K562 (cell line): ENCODE measurements around the gene IFI30. TPM values are rescaled to one million over a fixed set of nuclear protein-coding genes. Genes with fewer than 3 reads are reported as not detected.
A peak's percentile ranks its signal among the peaks of the same experiment; 100 is the strongest.

Experiments
- COPS2 ChIP-seq: fragments of 450-650 bp; conservative IDR thresholded peaks from 2 replicates; pipeline ENCODE4 v1.6.1; 2016; ENCODE audit warnings: mild to moderate bottlenecking, moderate library complexity
- CREB3 ChIP-seq: fragments of 450-650 bp; conservative IDR thresholded peaks from 2 replicates; pipeline ENCODE4 v1.6.1; 2016; ENCODE audit warnings: missing genetic modification characterization, low read depth, mild to moderate bottlenecking, missing compliant biosample characterization, moderate library complexity
- ETS1 ChIP-seq: conservative IDR thresholded peaks from 2 replicates; pipeline ENCODE4 v1.6.1; 2011; ENCODE audit warnings: low read depth, mild to moderate bottlenecking, low read length; ENCODE audit not compliant: control insufficient read depth
- FOXA1 ChIP-seq: fragments of 450-650 bp; IDR thresholded peaks from 2 replicates; pipeline ENCODE4 v1.6.1; 2016; ENCODE audit warnings: mild to moderate bottlenecking, borderline replicate concordance
- GTF2E2 ChIP-seq: fragments of 200-800 bp; sonication (Bioruptor generic); IDR thresholded peaks from 2 replicates; pipeline ENCODE4 v1.6.1; 2016; ENCODE audit warnings: missing genetic modification characterization, missing compliant biosample characterization
- KAT2B ChIP-seq: IDR thresholded peaks from one replicate; pipeline ENCODE4 v1.6.1; 2012; ENCODE audit warnings: low read depth, mild to moderate bottlenecking, control low read depth, inconsistent platforms, low read length, moderate library complexity
- MAZ ChIP-seq, 2 experiments: fragments of 450-650 bp in 1 of 2; sonication (generic) in 1 of 2; formaldehyde crosslinking; IDR thresholded peaks in 1 of 2; conservative IDR thresholded peaks in 1 of 2; 2 replicates each; pipeline versions ENCODE4 v1.4.0 to v1.5.0; 2020; ENCODE audit warnings: mild to moderate bottlenecking in 1 of 2, missing genetic modification reagents in 1 of 2
- MNT ChIP-seq, 2 experiments: fragments of 450-650 bp; conservative IDR thresholded peaks; 2 replicates each; pipeline ENCODE4 v1.6.1; 2017; ENCODE audit warnings: mild to moderate bottlenecking in 2 of 2, moderate library complexity in 2 of 2
- NFATC3 ChIP-seq: fragments of 450-650 bp; IDR thresholded peaks from 2 replicates; pipeline ENCODE4 v1.6.1; 2017; ENCODE audit warnings: mild to moderate bottlenecking
- NKRF ChIP-seq: fragments of 450-650 bp; IDR thresholded peaks from 2 replicates; pipeline ENCODE4 v1.6.1; 2016; ENCODE audit warnings: borderline replicate concordance
- NRF1 ChIP-seq, 2 experiments: fragments of 450-650 bp; IDR thresholded peaks in 1 of 2; conservative IDR thresholded peaks in 1 of 2; 2 replicates each; pipeline ENCODE4 v1.6.1; 2014; ENCODE audit warnings: mild to moderate bottlenecking in 2 of 2
- PHF20 ChIP-seq: fragments of 450-650 bp; IDR thresholded peaks from 2 replicates; pipeline ENCODE4 v1.6.1; 2018; ENCODE audit not compliant: partially characterized antibody
- PHF8 ChIP-seq: fragments of 200-600 bp; sonication (generic); IDR thresholded peaks from 2 replicates; pipeline ENCODE4 v1.6.1; 2012; ENCODE audit warnings: mixed run types, mild to moderate bottlenecking, inconsistent platforms, low read length, moderate library complexity, borderline replicate concordance
- RBM39 ChIP-seq: fragments of 200-400 bp; formaldehyde crosslinking; optimal IDR thresholded peaks from 2 replicates; pipeline ENCODE3; 2018; ENCODE audit warnings: low read depth, low read length
- RFX5 ChIP-seq: IDR thresholded peaks from 2 replicates; pipeline ENCODE4 v1.6.1; 2011; ENCODE audit warnings: low read depth, mild to moderate bottlenecking, improper control_type of control experiment, low read length
- ZBTB1 ChIP-seq: sonication (generic); formaldehyde crosslinking; IDR thresholded peaks from 2 replicates; pipeline ENCODE4 v1.8.1; 2023; ENCODE audit warnings: missing genetic modification reagents, low read depth, mild to moderate bottlenecking, borderline replicate concordance
- ZMIZ1 ChIP-seq, 2 experiments: fragments of 150-350 bp in 1 of 2; IDR thresholded peaks; 2 replicates each; pipeline ENCODE4 v1.6.1; 2012 to 2016; ENCODE audit warnings: low read depth in 2 of 2, low read length in 2 of 2, mild to moderate bottlenecking in 1 of 2, moderate library complexity in 1 of 2
- polyA plus RNA-seq, 8 experiments: library from polyadenylated mRNA; depleted of rRNA in 4 of 8; stranded (reverse) in 5 of 8; unstranded in 3 of 8; fragments of >200 nt; fragmentation: Nextera tagmentation in 2 of 8; fragmentation: Illumina TruSeq in 1 of 8; extraction: Ambion mirVana in 2 of 8; extraction: Trizol in 1 of 8; gene quantifications; 2 replicates each; pipeline versions ENCODE4 v1.2.1 to v1.2.3, GENCODE V29; 2011 to 2014; ENCODE audit warnings: inconsistent platforms in 1 of 8, missing spikeins in 1 of 8
- total RNA-seq, 7 experiments: library from RNA; depleted of rRNA in 6 of 7; stranded (reverse); fragments of >200 nt in 6 of 7; fragmentation: Illumina TruSeq in 2 of 7; extraction: Trizol in 2 of 7; gene quantifications; 2 replicates each; pipeline versions ENCODE4 v1.2.1 to v1.2.3, GENCODE V29; 2011 to 2021; ENCODE audit warnings: low replicate concordance in 1 of 7

IFI30 gene
- total and polyA plus RNA-seq, 9 of the 15 experiments (the other 6 are each of a cell fraction or from before 2014, with no cell fraction given), result 63.7 to 430 (median 109) TPM

GRCh38 chr19:18194554-18195238, 21.1 kb downstream of the IFI30 start (continued):
- TF ChIP-seq CREB3 (tag) (no peak), NKRF (peak; percentile 78), MNT (conservative IDR thresholded peaks at IDR 0.05) (peak; percentile 76 to 86), FOXA1 (no peak), NFATC3 (no peak), KAT2B (no peak), NRF1 (conservative IDR thresholded peaks at IDR 0.05 in 1 of 2, IDR thresholded peaks at IDR 0.05 in 1 of 2) (peak; percentile 82 to 84), COPS2 (no peak), ZBTB1 (no peak), ZMIZ1 (IDR thresholded peaks at IDR 0.05; ENCODE audit: low read depth in 2 of 2, low read length in 2 of 2) (no peak), RBM39 (no peak), RFX5 (no peak), PHF8 (peak; percentile 22; the same call in 1 of the 2 replicates), ETS1 (no peak), PHF20 (no peak), GTF2E2 (tag) (no peak), MAZ (CRISPR knock-in tag; conservative IDR thresholded peaks at IDR 0.05 in 1 of 2, IDR thresholded peaks at IDR 0.05 in 1 of 2) (0 out of 4 replicates have a peak, but pooled peaks of 1 of the 2 experiments have one; percentile 20)
